NCI-H187 treated with DMSO at 0.1 percent for 48 hours (cell line): Measurements from ENCODE around the gene SH2D5.
"Not testable (repeated sequence)": the region's sequence is repeated elsewhere in the genome, so short reads cannot be mapped to it uniquely, and the experiment has no call there.

Experiments
- DNase-seq: peaks from one replicate; lab custom pipeline; 2025; lab: John Stamatoyannopoulos, UW

Gene SH2D5

GRCh38 chr1:20695515-20695914 is 37.0 kb downstream of the SH2D5 start:
- DNase-seq = no peak

GRCh38 chr1:20693623-20694022 is 38.9 kb downstream of the SH2D5 start:
- no peak for DNase-seq

GRCh38 chr1:20691872-20692271 is 40.6 kb downstream of the SH2D5 start:
- DNase-seq = no peak

GRCh38 chr1:20689645-20690056 is 42.9 kb downstream of the SH2D5 start:
- no peak for DNase-seq

GRCh38 chr1:20686883-20687725 is 45.4 kb downstream of the SH2D5 start:
- DNase-seq = no peak

GRCh38 chr1:20685741-20686140 is 46.8 kb downstream of the SH2D5 start:
- no peak for DNase-seq

GRCh38 chr1:20685099-20685662 is 47.3 kb downstream of the SH2D5 start:
- no peak for DNase-seq

- DNase-seq = no peak
Measured at GRCh38 chr1:20684651-20685050, 47.9 kb downstream of the SH2D5 start.

GRCh38 chr1:20684050-20684620 is 48.4 kb downstream of the SH2D5 start:
- DNase-seq = no peak

- DNase-seq = no peak
Measured at GRCh38 chr1:20683614-20684013, 48.9 kb downstream of the SH2D5 start.

GRCh38 chr1:20682571-20683236 is 49.8 kb downstream of the SH2D5 start:
- DNase-seq = no peak

- no peak for DNase-seq
Measured at GRCh38 chr1:20681999-20682398, 50.5 kb downstream of the SH2D5 start.

- no peak for DNase-seq
Measured at GRCh38 chr1:20680269-20680668, 52.2 kb downstream of the SH2D5 start.

GRCh38 chr1:20678599-20678998 is 53.9 kb downstream of the SH2D5 start:
- no peak for DNase-seq

GRCh38 chr1:20673626-20674025 is 58.9 kb downstream of the SH2D5 start:
- DNase-seq = not testable (repeated sequence)

GRCh38 chr1:20672265-20672632 is 60.3 kb downstream of the SH2D5 start:
- no peak for DNase-seq

- no peak for DNase-seq
Measured at GRCh38 chr1:20670936-20671335, 61.6 kb downstream of the SH2D5 start.
